GM18526 (cell line): ENCODE measurements around the gene TTYH1.

Source experiments
- POLR2A ChIP-seq: IDR thresholded peaks from 3 replicates; pipeline ENCODE4 v1.6.1; 2011; ENCODE audit not compliant: insufficient read length; ENCODE audit errors: extremely low read depth

TTYH1 gene

DNA sequence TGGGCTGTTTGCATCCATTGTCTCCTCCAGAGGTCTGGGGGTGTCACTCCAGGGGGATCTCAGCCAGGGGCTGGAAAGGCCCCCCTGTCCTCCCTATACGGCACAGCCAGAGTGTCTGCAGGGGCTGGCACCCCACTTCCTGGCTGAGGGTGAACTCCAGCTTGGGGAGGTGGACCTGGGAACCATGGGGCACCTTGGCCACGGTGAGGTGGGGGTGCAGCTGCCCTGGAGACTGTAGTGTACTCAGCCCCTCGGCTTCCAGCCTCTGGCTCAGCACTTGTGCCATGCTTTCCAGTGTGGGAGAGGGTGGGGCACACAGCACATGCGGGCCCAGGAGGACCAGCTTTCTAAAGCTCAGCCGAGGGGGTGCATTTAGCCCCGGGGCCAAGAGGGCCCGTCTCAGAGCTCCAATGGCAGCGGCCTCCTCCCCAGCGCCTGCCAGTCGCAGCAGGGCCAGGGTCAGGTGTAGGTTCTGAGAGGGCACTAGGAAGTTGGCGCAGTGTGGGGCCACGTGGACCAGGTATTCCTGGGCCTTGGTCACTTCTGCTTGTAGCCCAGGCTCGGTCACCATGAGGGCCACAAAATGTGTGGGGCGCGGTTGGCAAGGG, 46.9 kb downstream of the TTYH1 start:
- no peak for TF ChIP-seq POLR2A

DNA sequence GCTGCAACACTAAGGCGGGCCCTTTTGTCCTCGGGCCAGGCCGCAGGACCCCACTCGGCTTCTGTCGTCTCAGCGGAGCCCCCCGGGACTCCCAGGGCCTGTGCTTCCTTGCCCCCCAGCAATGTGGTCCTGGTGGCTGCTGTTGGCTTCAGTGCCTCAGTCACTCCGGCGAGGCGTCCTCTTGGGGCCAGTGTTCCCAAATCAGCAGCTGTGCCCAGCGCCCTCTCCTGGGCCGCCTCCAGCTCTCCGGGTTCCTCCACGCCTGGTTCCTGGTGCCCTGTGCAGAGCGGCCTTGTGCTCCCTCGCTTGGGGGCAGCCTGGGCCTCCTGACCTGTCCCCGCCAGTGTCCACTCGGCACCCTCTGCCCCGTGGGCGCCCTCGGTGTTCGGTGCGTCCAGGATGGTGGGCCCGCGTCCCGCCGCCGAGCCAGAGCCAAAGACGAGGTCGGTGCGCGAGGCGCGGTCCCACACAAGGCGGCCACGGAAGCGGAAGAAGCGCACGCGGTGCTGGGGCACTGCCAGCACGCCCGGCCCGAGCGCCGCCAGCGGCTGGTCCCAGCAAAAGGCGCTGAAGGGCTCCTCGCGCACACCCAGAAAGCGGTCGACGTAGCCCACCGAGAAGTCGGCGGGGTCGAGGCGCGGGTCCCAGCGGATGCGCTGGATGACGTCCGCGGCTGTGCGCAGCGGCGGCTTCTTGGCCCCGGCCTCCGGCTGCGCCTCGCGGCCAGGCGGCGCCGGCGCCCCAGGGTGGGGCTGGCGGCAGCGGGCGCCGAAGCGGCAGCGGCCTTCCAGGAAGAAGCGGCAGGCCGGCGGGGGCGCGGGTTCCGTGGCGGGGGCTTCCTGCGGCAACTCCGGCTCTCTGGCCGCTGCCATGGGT, 47.6 kb downstream of the TTYH1 start:
- no peak for TF ChIP-seq POLR2A

DNA sequence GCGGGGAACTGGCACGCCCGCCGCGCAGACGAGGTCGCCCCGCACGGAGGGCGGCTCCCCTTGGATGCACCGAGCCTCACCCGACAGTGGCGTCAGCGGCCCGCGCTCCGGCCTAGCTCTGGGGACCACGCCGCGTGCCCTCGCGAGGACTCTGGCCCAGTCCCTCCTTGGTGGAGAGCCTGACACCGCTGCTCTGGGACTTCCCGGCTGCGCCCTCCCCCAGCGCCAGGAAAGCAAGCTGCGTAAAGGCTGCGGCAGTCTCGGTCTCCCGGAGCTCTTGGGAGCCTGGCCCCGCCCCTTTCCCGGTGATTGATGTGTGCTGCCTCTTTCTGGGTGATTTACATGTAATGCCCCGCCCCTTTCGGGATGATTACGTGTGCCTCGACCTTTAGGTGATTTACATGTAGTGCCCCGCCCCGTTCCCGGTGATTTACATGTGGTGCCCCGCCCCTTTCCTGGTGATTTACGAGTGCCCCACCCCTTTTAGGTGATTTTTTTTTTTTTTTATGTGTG, 48.3 kb downstream of the TTYH1 start, which contains the start of gene LENG9:
Gene LENG9 (minus strand): TSS at position 248 of the 513 bp plus-strand sequence. CDS start 252 bp downstream, outside the sequence.
- TF ChIP-seq POLR2A = peak; percentile 81

DNA sequence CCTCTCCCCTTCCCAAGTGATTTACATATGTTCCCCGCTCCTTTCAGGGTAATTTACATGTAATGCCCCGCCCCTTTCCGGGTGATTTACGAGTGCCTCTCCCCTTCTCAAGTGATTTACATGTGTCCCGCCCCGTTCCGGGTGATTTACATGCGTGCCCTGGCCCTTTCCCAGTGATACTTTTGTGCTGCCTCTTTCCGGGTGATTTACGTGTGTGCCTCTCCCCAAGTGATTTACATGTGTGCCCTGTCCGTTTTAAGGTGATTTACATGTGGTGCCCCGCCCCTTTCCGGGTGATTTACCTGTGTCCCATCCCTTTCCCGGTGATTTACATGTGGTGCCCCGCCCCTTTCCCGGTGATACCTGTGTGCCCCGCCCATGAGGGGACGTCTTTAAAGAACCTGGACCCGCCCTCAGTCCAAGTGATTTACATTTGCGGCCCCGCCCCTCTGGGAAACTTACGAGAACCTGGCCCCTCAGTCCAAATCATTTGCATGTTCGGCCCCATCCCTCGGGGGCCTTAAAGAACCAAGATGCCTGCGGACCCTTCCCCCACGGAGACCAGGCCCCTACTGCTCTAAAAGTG, 48.9 kb downstream of the TTYH1 start:
- no peak for TF ChIP-seq POLR2A

DNA sequence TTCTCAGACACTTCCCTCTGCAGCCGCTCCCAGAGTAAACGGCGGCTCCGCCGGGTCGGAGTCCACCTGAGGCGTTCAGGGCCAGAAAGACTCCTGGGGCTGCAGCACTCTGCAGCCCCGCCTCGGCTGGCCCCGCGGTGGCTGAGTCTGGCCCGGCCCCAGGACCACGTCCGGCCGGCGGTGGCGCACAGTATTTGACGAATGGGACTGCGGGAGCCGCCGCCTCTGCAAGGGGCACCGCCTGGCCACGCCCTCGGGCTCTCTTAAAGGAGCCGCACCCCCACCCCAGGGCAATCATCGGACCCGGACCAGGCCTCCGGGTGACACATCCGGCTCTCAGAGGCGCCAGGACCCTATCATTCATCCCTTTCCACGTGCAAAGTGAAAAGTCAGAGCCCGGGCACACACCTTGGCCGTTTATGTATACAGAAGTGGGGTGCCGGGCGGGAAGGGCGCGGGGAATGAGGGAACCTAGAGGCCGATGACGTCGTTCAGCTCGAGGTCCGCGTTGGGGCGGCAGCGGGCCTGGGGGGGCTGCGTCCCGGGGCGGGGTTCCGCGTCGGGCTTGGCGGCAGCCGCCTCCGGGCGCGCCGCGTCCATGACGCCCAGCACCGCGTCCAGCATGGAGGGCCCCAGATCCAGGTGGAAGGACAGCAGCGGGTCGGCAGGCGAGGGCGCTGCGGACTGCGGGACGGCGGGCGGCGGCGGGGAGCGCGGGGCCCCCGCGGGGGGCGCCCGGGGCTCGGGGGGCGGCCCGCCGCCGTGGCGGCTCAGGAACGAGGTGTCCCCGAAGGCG, 49.6 kb downstream of the TTYH1 start:
- peak; percentile 82 for TF ChIP-seq POLR2A

DNA sequence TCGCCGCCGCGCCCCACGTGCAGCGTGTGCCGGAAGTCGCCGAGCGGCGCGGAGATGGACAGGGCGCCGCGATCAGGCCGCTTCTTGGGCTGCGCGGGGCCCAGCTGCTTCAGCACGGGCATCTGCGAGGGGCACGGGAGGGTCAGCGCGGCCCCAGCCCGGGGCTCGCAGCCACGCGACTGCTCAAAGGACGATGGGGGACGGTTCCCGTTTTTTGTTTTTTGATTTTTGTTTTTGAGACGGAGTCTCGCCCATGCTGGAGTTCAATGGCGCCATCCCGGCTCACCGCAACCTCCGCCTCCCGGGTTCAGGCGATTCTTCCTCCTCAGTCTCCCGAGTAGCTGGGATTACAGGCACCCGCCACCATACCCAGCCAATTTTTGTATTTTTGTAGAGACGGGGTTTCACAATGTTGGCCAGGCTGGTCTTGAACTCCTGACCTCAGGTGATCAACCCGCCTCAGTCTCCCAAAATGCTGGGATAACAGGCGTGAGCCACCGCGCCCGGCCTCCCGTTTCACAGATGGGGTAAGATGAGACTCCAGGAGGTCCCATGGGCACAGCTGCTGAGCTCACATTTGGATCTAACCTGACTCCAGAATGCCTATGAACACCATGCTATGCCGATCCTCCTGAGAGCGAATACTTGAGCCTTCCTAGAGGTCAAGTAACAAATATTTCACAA, 50.3 kb downstream of the TTYH1 start:
- TF ChIP-seq POLR2A = no peak

DNA sequence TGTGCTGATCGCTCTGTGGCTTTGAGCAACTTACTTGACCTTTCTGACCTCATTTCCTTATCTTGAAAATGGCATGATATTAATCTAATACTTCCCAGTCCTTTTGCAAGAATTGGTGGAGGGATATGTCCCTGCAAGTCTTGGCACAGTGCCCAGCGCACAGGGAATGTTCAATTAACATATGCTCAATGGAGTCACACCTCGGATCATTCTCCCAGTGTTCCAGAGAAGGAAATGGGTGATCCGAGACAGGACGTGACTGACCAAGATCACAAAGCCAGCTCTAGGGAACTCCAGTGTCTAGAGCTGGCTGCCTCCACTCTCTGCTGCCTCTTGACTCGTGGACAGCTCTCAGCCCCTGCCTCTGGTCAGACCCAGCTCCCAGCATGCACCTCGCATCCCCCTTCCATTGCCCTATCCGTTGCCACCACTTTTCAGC, 54.3 kb downstream of the TTYH1 start:
- TF ChIP-seq POLR2A = no peak

DNA sequence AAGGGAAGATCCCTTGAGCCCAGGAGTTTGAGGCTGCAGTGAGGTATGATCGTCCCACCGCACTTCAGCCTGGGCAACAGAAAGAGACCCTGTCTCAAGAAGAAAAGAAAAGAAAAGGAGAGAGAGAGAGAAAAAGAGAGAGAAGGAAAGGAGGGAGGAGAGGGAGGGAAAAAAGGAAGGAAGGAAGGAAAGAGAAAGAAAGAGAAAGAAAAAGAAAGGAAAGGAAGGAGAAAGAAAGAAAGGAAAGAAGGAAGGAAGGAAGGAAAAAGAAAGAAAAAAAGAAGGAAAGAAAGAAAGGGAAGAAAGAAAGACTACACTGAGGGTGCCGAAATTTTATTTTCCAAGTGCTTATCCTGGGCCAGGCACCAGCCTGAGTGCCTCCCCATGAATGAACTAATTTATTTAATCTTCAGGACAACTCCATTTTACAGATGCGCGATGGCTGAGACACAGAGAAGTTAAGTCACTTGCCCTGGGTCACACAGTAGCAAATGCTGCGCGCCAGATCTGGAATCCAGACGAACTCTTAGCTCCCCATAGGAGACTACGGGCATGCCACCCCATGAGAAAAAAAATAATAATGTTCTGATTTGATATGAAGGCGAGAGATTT, 55.1 kb downstream of the TTYH1 start:
- no peak for TF ChIP-seq POLR2A

DNA sequence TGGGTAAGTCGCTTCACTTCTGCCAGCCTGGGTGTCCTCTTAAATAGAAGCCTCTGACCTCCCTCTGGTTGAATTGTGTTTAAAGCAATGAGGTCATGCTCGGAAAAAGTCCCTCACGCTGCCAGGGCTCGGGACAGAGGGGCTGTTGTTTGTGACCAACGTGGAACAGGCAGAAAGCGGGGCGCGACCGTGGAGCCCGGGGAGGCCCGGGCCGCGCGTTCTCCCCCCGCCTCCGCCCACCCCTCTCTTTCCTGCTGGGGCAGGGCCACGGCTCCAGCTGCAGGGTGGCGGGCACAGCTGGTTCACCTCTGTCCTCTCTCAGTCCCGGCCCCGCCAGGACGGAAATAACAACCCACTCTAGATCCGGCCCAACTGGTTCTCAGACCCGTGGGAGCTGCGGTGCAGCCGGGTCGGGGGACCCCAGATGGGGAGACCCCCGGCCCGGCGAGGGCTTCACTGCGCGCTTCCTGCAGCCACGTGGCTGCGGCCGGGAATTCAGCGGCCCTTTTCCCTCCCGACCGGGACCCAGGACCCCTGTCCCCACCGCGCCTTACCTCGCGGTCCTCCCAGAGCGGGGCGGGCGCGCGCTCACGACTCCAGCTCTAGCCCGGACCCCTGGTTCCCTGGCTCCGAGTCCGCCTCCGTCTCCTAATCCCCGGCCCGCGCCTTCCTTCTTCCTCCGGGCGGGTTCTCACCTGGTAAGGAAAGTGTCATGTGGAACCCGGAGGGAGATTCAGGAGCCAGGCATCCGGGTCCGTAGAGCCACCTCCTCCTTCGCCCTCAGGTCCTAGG, 55.9 kb downstream of the TTYH1 start:
- TF ChIP-seq POLR2A = no peak

DNA sequence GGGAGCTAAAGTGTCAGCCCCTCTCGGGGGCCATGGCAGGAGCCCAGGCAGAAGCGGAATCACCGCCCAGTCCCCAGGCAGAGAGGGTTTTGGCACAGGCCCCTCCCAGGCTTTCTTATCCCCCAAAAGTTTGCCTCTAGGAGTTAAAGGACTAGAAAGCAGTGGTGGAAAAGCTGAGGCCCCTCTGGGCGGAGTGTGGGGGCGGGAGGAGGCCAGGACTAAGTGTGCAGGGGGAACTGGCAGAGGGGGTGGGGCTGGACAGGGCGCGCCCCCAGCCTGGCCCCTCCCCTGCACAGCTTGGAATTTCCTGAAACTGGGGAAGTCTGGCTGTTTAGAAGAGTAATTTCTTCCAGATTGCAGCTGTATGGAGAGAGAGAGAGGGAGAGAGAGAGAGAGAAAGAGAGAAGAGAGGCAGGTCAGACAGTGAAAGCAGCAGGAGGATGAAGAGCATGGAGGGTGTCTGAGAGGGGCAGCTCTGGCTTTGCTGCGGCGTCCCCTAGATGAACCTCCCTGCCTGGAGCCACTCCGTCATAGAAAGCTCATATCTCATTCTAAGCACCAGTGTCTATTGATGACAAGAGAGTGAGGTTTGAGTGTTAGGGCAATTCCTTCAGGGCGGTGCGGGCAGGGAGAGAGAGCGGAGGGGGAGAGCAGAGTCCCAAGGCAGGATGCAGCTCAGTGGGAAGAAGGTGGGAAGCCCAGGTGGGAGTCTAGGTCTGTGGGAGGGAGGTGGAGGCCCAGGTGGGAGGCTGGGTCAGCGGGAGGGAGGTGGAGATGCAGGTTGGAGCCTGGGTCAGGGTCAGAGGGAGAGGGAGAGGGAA, 58.0 kb downstream of the TTYH1 start, which contains the start of gene CDC42EP5:
Gene CDC42EP5 (minus strand): TSS at position 226 of the 821 bp plus-strand sequence. CDS start 7,749 bp downstream, outside the sequence.
- no peak for TF ChIP-seq POLR2A

DNA sequence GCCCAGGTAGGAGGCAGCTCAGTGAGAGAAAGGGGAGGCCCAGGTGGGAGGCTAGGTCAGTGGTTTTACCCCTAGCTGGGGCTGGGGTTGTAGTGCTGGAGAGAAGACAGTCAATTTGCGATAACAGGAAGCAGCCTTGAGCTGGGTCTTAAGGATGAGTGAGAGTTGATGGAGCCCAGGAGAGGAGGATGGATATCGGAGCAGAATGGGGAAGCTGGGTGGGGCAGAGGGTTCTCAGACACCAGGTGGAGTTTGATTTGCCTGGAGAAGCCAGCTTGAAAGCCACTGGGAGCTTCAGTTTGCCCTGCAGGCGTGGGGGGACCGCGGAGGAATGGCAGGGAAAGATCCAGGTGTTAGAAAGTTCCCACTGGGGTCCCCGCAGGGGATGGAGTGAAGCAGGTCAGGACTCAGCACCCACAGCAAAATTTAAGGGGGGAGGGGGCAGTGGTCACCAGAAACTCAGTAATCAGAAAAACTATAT, 58.7 kb downstream of the TTYH1 start:
- no peak for TF ChIP-seq POLR2A

DNA sequence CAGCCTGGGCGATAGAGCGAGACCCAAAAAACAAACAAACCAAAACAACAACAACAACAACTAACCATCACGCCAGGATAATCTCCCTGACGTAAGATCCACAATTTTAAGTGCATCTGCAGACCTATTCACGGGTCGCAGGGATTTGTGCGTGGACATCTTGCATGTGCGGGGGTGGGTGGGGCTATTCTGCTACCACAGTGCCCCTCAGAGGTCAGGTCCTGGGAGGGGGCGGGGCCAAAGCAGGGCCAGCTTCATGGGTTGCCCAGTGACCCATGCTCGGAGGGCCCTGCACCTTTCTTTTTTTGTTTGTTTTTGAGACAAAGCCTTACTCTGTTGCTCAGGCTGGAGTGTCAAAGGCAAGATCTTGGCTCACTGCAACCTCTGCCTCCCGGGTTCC, 60.4 kb downstream of the TTYH1 start:
- TF ChIP-seq POLR2A = no peak
